ENCODE measurements around the gene SCCPDH. TPM values are rescaled to one million over a fixed set of nuclear protein-coding genes. Genes with fewer than 3 reads are reported as not detected.

SCCPDH gene
- total and polyA plus RNA-seq, 2 of the 13 experiments (the other 11 are each of a cell fraction or from before 2014, with no cell fraction given) = 36.7 to 62.3 TPM

DNA sequence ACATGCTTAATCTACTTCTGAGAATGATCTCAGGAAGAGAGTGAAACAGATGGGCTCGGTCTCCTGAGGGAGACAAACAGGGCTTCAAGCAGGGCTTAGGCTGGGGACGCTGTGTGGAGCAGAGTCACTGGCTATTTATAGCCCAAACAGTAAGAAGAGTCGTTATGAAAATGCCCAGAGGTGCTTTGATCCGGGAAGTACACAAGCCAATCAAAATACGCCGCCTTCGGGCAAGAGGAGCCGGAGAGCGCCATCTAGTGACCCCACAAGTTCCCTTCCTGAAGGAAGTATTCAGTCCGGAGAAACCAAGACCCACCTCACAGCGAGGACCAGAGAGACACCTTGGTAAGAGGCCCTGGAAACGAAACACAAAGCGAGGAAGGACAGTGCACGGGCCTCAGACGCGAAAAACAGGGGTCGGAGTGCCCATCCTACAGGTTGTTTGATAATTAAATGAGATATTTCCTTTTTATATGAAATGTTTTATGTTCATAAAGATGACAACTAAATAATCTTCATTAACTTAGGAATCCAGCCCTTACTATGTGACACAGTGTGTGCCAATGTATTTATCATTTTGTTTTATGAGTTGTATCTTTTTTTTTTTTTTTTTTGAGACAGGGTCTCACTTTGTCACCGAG lies 25.0 kb upstream of the SCCPDH start (continued):
- TF ChIP-seq ZNF883 (CRISPR knock-in tag; IDR thresholded peaks at IDR 0.05; ENCODE audit: not compliant biosample characterization) = no peak
- no peak for TF ChIP-seq ZNF367 (CRISPR knock-in tag; IDR thresholded peaks at IDR 0.05; ENCODE audit: borderline replicate concordance)
- no peak for TF ChIP-seq ZNF136 (CRISPR knock-in tag; IDR thresholded peaks at IDR 0.05; ENCODE audit: low read depth)
- TF ChIP-seq ZNF550 (CRISPR knock-in tag; IDR thresholded peaks at IDR 0.05; ENCODE audit: borderline replicate concordance) = no peak
- no peak for TF ChIP-seq ZSCAN20 (CRISPR knock-in tag; IDR thresholded peaks at IDR 0.05; ENCODE audit: borderline replicate concordance)
- TF ChIP-seq ELF1 (CRISPR knock-in tag; IDR thresholded peaks at IDR 0.05) = peak; percentile 62
- TF ChIP-seq KDM5B (CRISPR knock-in tag; IDR thresholded peaks at IDR 0.05; ENCODE audit: borderline replicate concordance) = no peak
- no peak for TF ChIP-seq FOSL1 (CRISPR knock-in tag; IDR thresholded peaks at IDR 0.05; ENCODE audit: borderline replicate concordance)
- TF ChIP-seq ELF4 (CRISPR knock-in tag; IDR thresholded peaks at IDR 0.05; ENCODE audit: borderline replicate concordance) = no peak
- TF ChIP-seq PRPF4 (IDR thresholded peaks at IDR 0.05; ENCODE audit: low read depth, low read length, poor library complexity, severe bottlenecking) = no peak
- no peak for TF ChIP-seq ATF6 (CRISPR knock-in tag; conservative IDR thresholded peaks at IDR 0.05)
- TF ChIP-seq ZNF282 (IDR thresholded peaks at IDR 0.05; ENCODE audit: partially characterized antibody) = no peak
- TF ChIP-seq ZNF205 (CRISPR knock-in tag; IDR thresholded peaks at IDR 0.05) = no peak
- no peak; the same call in 1 of the 2 replicates for TF ChIP-seq DNMT3B (CRISPR knock-in tag; conservative IDR thresholded peaks at IDR 0.05)
- TF ChIP-seq RFX1 (IDR thresholded peaks at IDR 0.05) = no peak
- TF ChIP-seq ZBTB21 (CRISPR knock-in tag; IDR thresholded peaks at IDR 0.05) = no peak
- TF ChIP-seq FOXA1 (IDR thresholded peaks at IDR 0.05) = no peak
- TF ChIP-seq FOXA1 (CRISPR knock-in tag; IDR thresholded peaks at IDR 0.05) = peak; percentile 48
- no peak for TF ChIP-seq CSRNP1 (CRISPR knock-in tag; IDR thresholded peaks at IDR 0.05)
- TF ChIP-seq ZNF260 (CRISPR knock-in tag; IDR thresholded peaks at IDR 0.05; ENCODE audit: borderline replicate concordance, low read depth) = no peak
- TF ChIP-seq, protein P1, sequence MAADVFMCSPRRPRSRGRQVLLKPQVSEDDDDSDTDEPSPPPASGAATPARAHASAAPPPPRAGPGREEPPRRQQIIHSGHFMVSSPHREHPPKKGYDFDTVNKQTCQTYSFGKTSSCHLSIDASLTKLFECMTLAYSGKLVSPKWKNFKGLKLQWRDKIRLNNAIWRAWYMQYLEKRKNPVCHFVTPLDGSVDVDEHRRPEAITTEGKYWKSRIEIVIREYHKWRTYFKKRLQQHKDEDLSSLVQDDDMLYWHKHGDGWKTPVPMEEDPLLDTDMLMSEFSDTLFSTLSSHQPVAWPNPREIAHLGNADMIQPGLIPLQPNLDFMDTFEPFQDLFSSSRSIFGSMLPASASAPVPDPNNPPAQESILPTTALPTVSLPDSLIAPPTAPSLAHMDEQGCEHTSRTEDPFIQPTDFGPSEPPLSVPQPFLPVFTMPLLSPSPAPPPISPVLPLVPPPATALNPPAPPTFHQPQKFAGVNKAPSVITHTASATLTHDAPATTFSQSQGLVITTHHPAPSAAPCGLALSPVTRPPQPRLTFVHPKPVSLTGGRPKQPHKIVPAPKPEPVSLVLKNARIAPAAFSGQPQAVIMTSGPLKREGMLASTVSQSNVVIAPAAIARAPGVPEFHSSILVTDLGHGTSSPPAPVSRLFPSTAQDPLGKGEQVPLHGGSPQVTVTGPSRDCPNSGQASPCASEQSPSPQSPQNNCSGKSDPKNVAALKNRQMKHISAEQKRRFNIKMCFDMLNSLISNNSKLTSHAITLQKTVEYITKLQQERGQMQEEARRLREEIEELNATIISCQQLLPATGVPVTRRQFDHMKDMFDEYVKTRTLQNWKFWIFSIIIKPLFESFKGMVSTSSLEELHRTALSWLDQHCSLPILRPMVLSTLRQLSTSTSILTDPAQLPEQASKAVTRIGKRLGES (CRISPR knock-in tag; IDR thresholded peaks at IDR 0.05; ENCODE audit: borderline replicate concordance) = no peak

Measured in HepG2 (cell line).